CD4-positive, alpha-beta T cell treated with Interleukin-17A for 1 hour (primary cell): ENCODE measurements around the gene OR51A4.
"Not testable (repeated sequence)": the region's sequence is repeated elsewhere in the genome, so short reads cannot be mapped to it uniquely, and the experiment has no call there.

Experiments used
- DNase-seq: peaks from one replicate; pipeline ENCODE4 v3.0.0-alpha.2; 2020

Gene OR51A4, protein sequence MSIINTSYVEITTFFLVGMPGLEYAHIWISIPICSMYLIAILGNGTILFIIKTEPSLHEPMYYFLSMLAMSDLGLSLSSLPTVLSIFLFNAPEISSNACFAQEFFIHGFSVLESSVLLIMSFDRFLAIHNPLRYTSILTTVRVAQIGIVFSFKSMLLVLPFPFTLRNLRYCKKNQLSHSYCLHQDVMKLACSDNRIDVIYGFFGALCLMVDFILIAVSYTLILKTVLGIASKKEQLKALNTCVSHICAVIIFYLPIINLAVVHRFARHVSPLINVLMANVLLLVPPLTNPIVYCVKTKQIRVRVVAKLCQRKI

GRCh38 chr11:4947505-4947904 lies at the start of gene OR51A4:
TSS of gene OR51A4 (minus strand) at chr11:4947605. CDS start at chr11:4947100, 505 bp downstream.
- no peak for DNase-seq

DNA sequence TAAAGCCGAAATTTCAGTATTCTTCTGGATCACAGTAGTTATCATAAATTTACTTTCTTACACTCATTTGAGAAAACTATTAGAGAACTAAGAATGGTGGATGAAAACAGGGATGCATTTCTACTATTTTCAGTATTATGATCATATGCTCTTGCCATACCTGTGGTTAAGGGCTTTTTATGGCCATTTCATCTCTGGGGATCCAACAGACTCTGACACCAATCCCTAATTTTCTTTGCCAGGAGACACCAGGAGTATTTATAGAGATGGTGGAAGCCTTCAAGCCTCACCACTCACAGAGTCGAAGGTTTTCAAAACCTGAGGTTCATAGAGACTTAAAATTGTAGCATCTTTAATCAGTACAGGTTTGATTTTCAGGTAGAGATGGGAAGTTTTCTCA lies 47.1 kb upstream of the OR51A4 start, which contains the start of gene OR51L1:
Gene OR51L1, plus strand, starts transcription at position 301 of the 400 bp plus-strand sequence. CDS start 4,132 bp downstream, outside the sequence.
- DNase-seq: no peak

- no peak for DNase-seq
Measured at GRCh38 chr11:4991060-4991459, 43.7 kb upstream of the OR51A4 start.

DNA sequence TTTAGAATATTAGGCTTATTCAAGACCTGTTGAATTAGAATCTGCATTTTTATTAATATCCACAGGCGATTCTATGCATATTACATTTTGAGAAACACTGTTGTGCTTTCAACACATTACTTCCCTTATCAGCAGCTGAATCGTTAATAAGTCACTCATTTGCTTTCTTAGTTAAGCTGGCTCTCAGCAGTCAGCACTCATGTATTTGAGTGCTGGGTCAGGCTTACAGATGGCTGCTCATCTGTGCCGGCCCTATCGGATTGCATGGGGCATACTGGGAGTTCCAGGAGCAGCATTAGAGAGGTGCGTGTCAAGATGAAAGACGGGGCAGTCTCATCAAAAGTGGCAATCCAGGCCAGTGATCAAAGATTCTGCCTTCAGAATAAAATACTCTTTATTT lies 36.4 kb upstream of the OR51A4 start:
- DNase-seq: no peak

- DNase-seq: no peak
Measured at GRCh38 chr11:4982678-4983077, 35.3 kb upstream of the OR51A4 start.

- no peak for DNase-seq
Measured at GRCh38 chr11:4979036-4979435, 31.6 kb upstream of the OR51A4 start.

GRCh38 chr11:4975436-4975835 lies 28.0 kb upstream of the OR51A4 start:
- no peak for DNase-seq

- no peak for DNase-seq
Measured at GRCh38 chr11:4962816-4963215, 15.4 kb upstream of the OR51A4 start.

DNA sequence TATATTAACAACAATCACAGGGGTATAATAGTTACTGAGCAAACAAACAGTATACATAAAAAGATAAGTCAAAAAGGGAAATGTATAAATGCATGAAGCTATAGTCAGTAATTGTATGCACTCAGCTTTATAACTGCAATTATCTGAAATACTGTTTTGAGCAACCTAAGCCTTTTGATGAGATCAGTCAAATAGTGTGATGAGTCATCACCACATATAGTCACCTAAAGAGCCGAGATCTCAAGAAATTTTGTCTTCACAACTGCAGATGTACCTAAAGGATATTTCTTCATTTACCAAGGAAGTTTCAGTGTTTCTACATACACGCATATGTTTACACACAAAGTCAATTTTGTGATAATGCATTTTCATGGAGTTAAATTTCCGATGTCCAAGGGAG lies 13.5 kb upstream of the OR51A4 start:
- no peak for DNase-seq

DNA sequence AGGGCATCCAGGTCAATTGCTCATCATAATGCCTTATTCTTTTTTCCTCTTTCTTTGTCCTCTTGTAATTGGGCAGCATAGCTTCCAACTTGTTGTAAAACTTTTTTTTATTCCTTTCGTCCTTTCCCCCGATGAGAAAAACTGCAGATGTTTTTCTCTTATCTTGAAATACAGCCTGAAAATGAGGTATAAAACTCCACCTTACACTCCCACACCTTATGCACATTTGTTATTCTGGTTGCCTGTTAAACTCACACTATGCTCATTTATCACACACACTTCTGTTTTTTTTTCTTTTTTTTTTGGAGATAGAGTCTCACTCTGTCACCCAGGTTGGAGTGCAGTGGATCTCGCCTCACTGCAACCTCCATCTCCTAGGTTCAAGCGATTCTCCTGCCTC lies 10.0 kb upstream of the OR51A4 start:
- no peak for DNase-seq

DNA sequence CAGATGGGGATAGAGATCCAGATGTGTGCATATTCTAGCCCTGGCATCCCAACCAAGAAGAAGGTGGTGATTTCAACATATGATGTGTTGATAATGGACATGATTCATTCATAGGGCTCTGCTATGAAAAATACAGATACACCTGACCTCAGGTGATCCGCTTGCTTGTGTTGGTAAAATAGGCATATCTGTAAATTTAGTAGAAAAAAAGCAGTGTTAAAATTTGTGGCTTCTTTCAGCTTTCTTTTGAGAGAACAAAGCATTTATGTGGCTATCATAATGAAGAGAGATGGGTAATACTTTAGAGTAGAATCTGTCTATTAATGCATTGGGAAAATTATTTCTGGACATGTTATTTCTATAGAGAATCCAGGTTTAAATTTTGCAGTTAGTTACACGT lies 8.2 kb upstream of the OR51A4 start, which contains the start of gene OR51A2:
Gene OR51A2, minus strand, starts transcription at position 101 of the 400 bp plus-strand sequence. Its CDS starts 0 bp downstream, at position 101.
- DNase-seq: not testable (repeated sequence)

- DNase-seq: no peak
Measured at GRCh38 chr11:4936745-4937144, 10.7 kb downstream of the OR51A4 start.

GRCh38 chr11:4932751-4933150 lies 14.7 kb downstream of the OR51A4 start:
- no peak for DNase-seq

DNA sequence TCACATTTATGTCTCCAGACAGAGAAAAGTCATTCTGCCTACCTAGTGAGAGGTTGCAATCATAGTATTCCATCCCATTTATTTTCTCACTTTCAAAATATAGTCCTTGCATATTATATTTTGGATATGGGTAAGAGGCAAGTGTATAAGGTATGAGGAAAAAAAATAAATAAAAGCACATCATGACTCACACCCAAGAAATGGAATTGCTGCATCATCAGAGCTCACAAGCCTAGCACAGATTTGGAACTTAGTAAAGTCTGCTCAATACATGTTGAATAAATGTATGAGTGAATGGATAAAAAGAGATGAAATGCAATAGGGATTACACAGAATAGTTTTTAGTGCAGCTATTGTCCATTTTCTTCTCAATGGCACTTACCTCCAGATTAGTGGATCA lies 20.8 kb downstream of the OR51A4 start:
- no peak for DNase-seq

DNA sequence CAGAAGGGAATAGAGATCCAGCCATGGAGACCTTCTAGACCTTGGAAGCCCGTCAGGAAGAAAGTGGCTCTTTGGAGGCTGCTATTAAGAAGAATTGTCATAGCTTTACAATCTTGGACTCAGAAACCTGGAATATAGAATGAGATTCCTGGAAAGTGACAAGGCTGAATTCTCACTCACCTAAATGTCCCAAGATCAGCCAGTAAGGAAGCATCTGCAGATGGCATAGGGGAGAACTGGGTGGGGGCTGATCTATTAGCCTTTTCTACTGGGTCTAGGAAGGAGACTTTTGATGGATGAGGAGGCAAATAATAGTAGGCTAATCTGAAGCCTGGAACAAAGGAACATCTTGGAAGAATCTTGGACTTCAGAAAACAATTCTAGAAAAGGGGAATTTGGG lies 23.2 kb downstream of the OR51A4 start, which contains the start of gene OR51G1:
Gene OR51G1, minus strand, starts transcription at position 101 of the 400 bp plus-strand sequence. Its CDS starts 0 bp downstream, at position 101.
- DNase-seq: no peak

DNA sequence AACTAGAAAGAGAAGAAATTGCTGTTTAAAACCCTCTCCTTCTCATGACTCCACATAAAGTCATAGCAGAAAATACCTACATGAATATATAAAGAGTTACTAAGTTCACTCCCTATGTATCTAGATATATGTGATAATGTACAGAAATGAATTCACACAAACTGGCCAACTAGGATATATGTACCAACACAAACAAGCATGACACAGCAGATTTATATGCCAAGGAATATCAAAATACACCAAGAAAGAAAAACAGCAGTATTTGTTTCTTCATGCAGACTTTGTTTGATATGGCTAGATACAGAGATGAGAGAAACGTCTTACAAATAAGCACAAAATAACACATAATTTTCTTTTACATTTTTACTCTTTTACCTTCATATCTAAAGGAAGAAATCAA lies 25.1 kb downstream of the OR51A4 start:
- DNase-seq: no peak

GRCh38 chr11:4921796-4922195 lies 25.6 kb downstream of the OR51A4 start:
- no peak for DNase-seq

DNA sequence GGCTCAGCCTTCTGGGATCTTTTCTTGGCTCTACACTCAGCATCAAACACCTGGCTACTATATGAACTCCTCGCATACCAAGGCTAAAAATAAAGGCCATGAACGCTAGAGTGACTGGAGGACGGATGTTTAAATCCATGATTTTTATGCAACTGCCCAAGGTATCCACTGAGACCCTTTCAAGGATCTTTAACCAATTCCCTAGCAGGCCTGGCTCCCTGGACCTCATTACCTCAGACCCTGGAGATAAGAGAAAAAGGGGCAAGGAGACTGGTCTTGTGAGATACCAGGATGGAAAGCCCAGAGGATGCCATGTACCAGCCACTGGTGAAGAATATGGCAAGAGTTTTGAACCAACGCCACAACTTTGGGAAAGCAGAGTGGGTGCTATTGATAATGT lies 28.2 kb downstream of the OR51A4 start, which contains the start of gene OR51G2:
Gene OR51G2, minus strand, starts transcription at position 101 of the 400 bp plus-strand sequence. CDS start 3,687 bp downstream, outside the sequence.
- DNase-seq: no peak

DNA sequence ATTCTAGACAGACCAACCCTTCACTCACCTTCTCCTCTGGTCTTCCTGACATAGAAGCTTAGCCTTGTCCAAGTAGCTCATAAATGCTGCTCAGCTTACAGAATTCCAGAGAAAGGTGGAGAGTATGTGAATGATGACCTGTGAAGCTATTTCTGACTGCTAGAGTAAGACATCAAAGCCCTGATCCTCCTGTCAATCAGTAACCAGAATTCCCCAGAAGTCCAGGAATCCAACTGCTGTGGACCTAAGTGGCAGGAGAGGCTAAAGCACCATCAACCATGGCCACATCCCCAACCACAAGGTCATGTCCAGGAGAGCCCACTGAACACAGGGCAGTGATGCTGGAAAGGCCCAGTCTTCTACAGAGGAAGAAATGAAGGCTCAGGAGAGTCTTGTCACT lies 30.8 kb downstream of the OR51A4 start:
- DNase-seq: no peak

GRCh38 chr11:4903484-4903883 lies 43.9 kb downstream of the OR51A4 start, which contains the start of gene OR51A7:
TSS of gene OR51A7 (plus strand) at chr11:4903783. CDS start at chr11:4907370, 3,587 bp downstream.
- DNase-seq: no peak
